ENCODE results near the gene CIB1.

GRCh38 chr15:90211009-90211408 lies 22.7 kb downstream of the CIB1 start:
- TF ChIP-seq CTCF (conservative IDR thresholded peaks at IDR 0.05), result no peak
- TF ChIP-seq EZH2 (IDR thresholded peaks at IDR 0.05; ENCODE audit: low read depth), result no peak
